GM12878 (cell line): ENCODE results near the gene CERCAM. TPM values are rescaled to one million over a fixed set of nuclear protein-coding genes. Genes with fewer than 3 reads are reported as not detected.

Source experiments
- ATF7 ChIP-seq: fragments of 450-650 bp; IDR thresholded peaks from 2 replicates; pipeline ENCODE4 v1.6.1; 2016; ENCODE audit warnings: low read depth, mild to moderate bottlenecking
- BCL3 ChIP-seq: IDR thresholded peaks from 2 replicates; pipeline ENCODE4 v1.6.1; 2011; ENCODE audit warnings: borderline replicate concordance, low read depth, mild to moderate bottlenecking, moderate library complexity, low read length; ENCODE audit not compliant: insufficient read depth, poor library complexity, severe bottlenecking
- EGR1 ChIP-seq, 2 experiments: IDR thresholded peaks; 1 replicate in 1 of 2; 2 replicates in 1 of 2; pipeline ENCODE4 v1.6.1; 2011 to 2012; ENCODE audit warnings: low read depth in 2 of 2, low read length in 2 of 2, borderline replicate concordance in 1 of 2, mild to moderate bottlenecking in 1 of 2, moderate library complexity in 1 of 2
- EZH2 ChIP-seq: IDR thresholded peaks from 2 replicates; pipeline ENCODE4 v1.6.1; 2012; ENCODE audit warnings: low read depth, mild to moderate bottlenecking, control low read depth, inconsistent platforms, low read length, borderline replicate concordance; ENCODE audit not compliant: control insufficient read depth
- HCFC1 ChIP-seq: fragments of 150-350 bp; IDR thresholded peaks from 2 replicates; pipeline ENCODE4 v1.6.1; 2014; ENCODE audit warnings: low read length
- HDAC2 ChIP-seq: fragments of 200-600 bp; sonication (generic); IDR thresholded peaks from 2 replicates; pipeline ENCODE4 v1.6.1; 2017
- MXI1 ChIP-seq: fragments of 150-350 bp; IDR thresholded peaks from 2 replicates; pipeline ENCODE4 v1.6.1; 2011; ENCODE audit warnings: low read depth, mild to moderate bottlenecking, inconsistent platforms, low read length, improper control_type of control experiment
- NR2F1 ChIP-seq: fragments of 450-650 bp; conservative IDR thresholded peaks from 2 replicates; pipeline ENCODE4 v1.6.1; 2017; ENCODE audit warnings: mild to moderate bottlenecking
- NRF1 ChIP-seq: conservative IDR thresholded peaks from 2 replicates; pipeline ENCODE4 v1.6.1; 2011; ENCODE audit warnings: mild to moderate bottlenecking, low read depth, low read length, improper control_type of control experiment
- SUPT20H ChIP-seq: IDR thresholded peaks from 2 replicates; pipeline ENCODE4 v1.6.1; 2011; ENCODE audit warnings: low read depth, mild to moderate bottlenecking, low read length, moderate library complexity, borderline replicate concordance; ENCODE audit not compliant: control insufficient read depth
- ZNF384 ChIP-seq: IDR thresholded peaks from 2 replicates; pipeline ENCODE4 v1.6.1; 2012; ENCODE audit warnings: low read depth, mild to moderate bottlenecking, low read length, improper control_type of control experiment, borderline replicate concordance
- ZNF687 ChIP-seq: fragments of 450-650 bp; IDR thresholded peaks from 2 replicates; pipeline ENCODE4 v1.6.1; 2017; ENCODE audit warnings: mild to moderate bottlenecking, moderate library complexity
- polyA plus RNA-seq, 11 experiments: library from polyadenylated mRNA; depleted of rRNA in 4 of 11; unstranded in 6 of 11; stranded (reverse) in 5 of 11; fragments of >200 nt; fragmentation: Nextera tagmentation in 4 of 11; fragmentation: Illumina TruSeq in 1 of 11; extraction: Ambion mirVana in 4 of 11; extraction: Trizol in 1 of 11; gene quantifications; 1 replicate in 1 of 11; 2 replicates in 10 of 11; pipeline versions ENCODE4 v1.2.1 to v1.2.3, GENCODE V29; 2011 to 2016; ENCODE audit warnings: inconsistent platforms in 2 of 11, missing spikeins in 2 of 11, low read depth in 1 of 11
- total RNA-seq, 4 experiments: library from RNA; depleted of rRNA in 3 of 4; stranded (reverse); fragments of >200 nt in 3 of 4; fragmentation: Illumina TruSeq in 1 of 4; extraction: Trizol in 1 of 4; gene quantifications; 2 replicates each; pipeline versions ENCODE4 v1.2.1 to v1.2.3, GENCODE V29; 2013 to 2021
- TF ChIP-seq, protein P1 (sequence below): fragments of 450-650 bp; formaldehyde crosslinking; IDR thresholded peaks from 2 replicates; pipeline ENCODE4 v1.4.0; 2020; ENCODE audit warnings: mild to moderate bottlenecking, moderate library complexity
- TF ChIP-seq, protein P2 (sequence below): fragments of 450-650 bp; IDR thresholded peaks from 2 replicates; pipeline ENCODE4 v1.6.1; 2017; ENCODE audit warnings: antibody characterized with exemption, mild to moderate bottlenecking, moderate library complexity
- TF ChIP-seq, protein P3 (sequence below): fragments of 150-350 bp; IDR thresholded peaks from 2 replicates; pipeline ENCODE4 v1.6.1; 2014; ENCODE audit warnings: mild to moderate bottlenecking, low read depth, low read length

The CERCAM gene
- total and polyA plus RNA-seq, 10 of the 15 experiments (the other 5 are each of a cell fraction or from before 2014, with no cell fraction given), result 0.05 to 6.7 (median 0.71) TPM

GRCh38 chr9:128420060-128420650, 502 bp upstream of the CERCAM start (continued):
- TF ChIP-seq, protein P1, sequence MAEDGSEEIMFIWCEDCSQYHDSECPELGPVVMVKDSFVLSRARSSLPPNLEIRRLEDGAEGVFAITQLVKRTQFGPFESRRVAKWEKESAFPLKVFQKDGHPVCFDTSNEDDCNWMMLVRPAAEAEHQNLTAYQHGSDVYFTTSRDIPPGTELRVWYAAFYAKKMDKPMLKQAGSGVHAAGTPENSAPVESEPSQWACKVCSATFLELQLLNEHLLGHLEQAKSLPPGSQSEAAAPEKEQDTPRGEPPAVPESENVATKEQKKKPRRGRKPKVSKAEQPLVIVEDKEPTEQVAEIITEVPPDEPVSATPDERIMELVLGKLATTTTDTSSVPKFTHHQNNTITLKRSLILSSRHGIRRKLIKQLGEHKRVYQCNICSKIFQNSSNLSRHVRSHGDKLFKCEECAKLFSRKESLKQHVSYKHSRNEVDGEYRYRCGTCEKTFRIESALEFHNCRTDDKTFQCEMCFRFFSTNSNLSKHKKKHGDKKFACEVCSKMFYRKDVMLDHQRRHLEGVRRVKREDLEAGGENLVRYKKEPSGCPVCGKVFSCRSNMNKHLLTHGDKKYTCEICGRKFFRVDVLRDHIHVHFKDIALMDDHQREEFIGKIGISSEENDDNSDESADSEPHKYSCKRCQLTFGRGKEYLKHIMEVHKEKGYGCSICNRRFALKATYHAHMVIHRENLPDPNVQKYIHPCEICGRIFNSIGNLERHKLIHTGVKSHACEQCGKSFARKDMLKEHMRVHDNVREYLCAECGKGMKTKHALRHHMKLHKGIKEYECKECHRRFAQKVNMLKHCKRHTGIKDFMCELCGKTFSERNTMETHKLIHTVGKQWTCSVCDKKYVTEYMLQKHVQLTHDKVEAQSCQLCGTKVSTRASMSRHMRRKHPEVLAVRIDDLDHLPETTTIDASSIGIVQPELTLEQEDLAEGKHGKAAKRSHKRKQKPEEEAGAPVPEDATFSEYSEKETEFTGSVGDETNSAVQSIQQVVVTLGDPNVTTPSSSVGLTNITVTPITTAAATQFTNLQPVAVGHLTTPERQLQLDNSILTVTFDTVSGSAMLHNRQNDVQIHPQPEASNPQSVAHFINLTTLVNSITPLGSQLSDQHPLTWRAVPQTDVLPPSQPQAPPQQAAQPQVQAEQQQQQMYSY, result no peak
- TF ChIP-seq, protein P2, sequence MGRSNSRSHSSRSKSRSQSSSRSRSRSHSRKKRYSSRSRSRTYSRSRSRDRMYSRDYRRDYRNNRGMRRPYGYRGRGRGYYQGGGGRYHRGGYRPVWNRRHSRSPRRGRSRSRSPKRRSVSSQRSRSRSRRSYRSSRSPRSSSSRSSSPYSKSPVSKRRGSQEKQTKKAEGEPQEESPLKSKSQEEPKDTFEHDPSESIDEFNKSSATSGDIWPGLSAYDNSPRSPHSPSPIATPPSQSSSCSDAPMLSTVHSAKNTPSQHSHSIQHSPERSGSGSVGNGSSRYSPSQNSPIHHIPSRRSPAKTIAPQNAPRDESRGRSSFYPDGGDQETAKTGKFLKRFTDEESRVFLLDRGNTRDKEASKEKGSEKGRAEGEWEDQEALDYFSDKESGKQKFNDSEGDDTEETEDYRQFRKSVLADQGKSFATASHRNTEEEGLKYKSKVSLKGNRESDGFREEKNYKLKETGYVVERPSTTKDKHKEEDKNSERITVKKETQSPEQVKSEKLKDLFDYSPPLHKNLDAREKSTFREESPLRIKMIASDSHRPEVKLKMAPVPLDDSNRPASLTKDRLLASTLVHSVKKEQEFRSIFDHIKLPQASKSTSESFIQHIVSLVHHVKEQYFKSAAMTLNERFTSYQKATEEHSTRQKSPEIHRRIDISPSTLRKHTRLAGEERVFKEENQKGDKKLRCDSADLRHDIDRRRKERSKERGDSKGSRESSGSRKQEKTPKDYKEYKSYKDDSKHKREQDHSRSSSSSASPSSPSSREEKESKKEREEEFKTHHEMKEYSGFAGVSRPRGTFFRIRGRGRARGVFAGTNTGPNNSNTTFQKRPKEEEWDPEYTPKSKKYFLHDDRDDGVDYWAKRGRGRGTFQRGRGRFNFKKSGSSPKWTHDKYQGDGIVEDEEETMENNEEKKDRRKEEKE, result no peak
- TF ChIP-seq MXI1 (peak; percentile 34; the same call in 1 of the 2 replicates), NRF1 (no peak), EGR1 (IDR thresholded peaks at IDR 0.05; ENCODE audit: borderline replicate concordance in 1 of 2, low read depth in 2 of 2, low read length in 2 of 2) (peak in 1 of 2 experiments; percentile 82; a peak in 2 of 3 replicates), ZNF687 (no peak; the same call in 1 of the 2 replicates), BCL3 (no peak), ZNF384 (no peak), NR2F1 (peak; percentile 81), HDAC2 (no peak), SUPT20H (no peak), ATF7 (no peak), HCFC1 (no peak), EZH2 (no peak)
- TF ChIP-seq, protein P3, sequence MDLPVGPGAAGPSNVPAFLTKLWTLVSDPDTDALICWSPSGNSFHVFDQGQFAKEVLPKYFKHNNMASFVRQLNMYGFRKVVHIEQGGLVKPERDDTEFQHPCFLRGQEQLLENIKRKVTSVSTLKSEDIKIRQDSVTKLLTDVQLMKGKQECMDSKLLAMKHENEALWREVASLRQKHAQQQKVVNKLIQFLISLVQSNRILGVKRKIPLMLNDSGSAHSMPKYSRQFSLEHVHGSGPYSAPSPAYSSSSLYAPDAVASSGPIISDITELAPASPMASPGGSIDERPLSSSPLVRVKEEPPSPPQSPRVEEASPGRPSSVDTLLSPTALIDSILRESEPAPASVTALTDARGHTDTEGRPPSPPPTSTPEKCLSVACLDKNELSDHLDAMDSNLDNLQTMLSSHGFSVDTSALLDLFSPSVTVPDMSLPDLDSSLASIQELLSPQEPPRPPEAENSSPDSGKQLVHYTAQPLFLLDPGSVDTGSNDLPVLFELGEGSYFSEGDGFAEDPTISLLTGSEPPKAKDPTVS, result no peak
